RWPE2 (cell line): ENCODE results near the gene ARL15.

ENCODE experiments used
- ATAC-seq: fragments of 200-7000 bp; cut with Tn5 transposase; 3 replicates; pipeline ENCODE4 v1.9.1; 2021; ENCODE audit warnings: low read depth
- DNase-seq: peaks from one replicate; pipeline ENCODE4 v3.0.0-alpha.2; 2020; ENCODE audit warnings: low spot score
- H3K27ac ChIP-seq: fragments of 450-650 bp; 2 replicates; pipeline ENCODE4 v1.5.1; 2017; ENCODE audit warnings: mild to moderate bottlenecking; ENCODE audit not compliant: poor library complexity, severe bottlenecking
- H3K27me3 ChIP-seq: fragments of 250-450 bp; sonication (Bioruptor Pico); 2 replicates; pipeline ENCODE4 v1.5.1; 2021; ENCODE audit warnings: mild to moderate bottlenecking, moderate library complexity; ENCODE audit not compliant: insufficient read depth, poor library complexity, severe bottlenecking
- H3K36me3 ChIP-seq: fragments of 250-450 bp; sonication (Bioruptor Pico); 2 replicates; pipeline ENCODE4 v1.5.1; 2020; ENCODE audit warnings: low read depth, mild to moderate bottlenecking, moderate library complexity
- H3K4me1 ChIP-seq: fragments of 250-450 bp; sonication (Bioruptor Pico); 2 replicates; pipeline ENCODE4 v1.5.1; 2021; ENCODE audit warnings: mild to moderate bottlenecking, moderate library complexity; ENCODE audit not compliant: insufficient read depth, poor library complexity, severe bottlenecking
- H3K4me3 ChIP-seq: fragments of 250-450 bp; sonication (Bioruptor Pico); 2 replicates; pipeline ENCODE4 v1.5.1; 2021; ENCODE audit warnings: mild to moderate bottlenecking, moderate library complexity; ENCODE audit not compliant: severe bottlenecking
- H3K9me3 ChIP-seq: fragments of 250-450 bp; sonication (Bioruptor Pico); 2 replicates; pipeline ENCODE4 v1.5.1; 2021; ENCODE audit warnings: mild to moderate bottlenecking, moderate library complexity; ENCODE audit not compliant: severe bottlenecking
- CTCF ChIP-seq: fragments of 450-650 bp; IDR thresholded peaks from one replicate; pipeline ENCODE4 v1.5.1; 2017; ENCODE audit warnings: mild to moderate bottlenecking, moderate library complexity; ENCODE audit not compliant: poor library complexity, severe bottlenecking

ARL15 gene

GRCh38 chr5:53834500-53834899, 475.9 kb downstream of the ARL15 start:
- Histone ChIP-seq H3K4me3 (no peak overlapping the region), H3K36me3 (no peaks in the 10 kb centered on the region), H3K9me3 (no peaks in the 10 kb centered on the region), H3K27ac (no peak overlapping the region), H3K4me1 (no peaks in the 10 kb centered on the region), H3K27me3 (no peaks in the 10 kb centered on the region)
- TF ChIP-seq CTCF, result no peak
- DNase-seq (no peak), ATAC-seq (no peak)
